Brain pericyte (primary cell): Measurements from ENCODE around the gene STX12.
A peak's percentile ranks its signal among the peaks of the same experiment; 100 is the strongest.

ENCODE experiments used
- DNase-seq: peaks from one replicate; pipeline ENCODE4 v3.0.0-alpha.2; 2012; ENCODE audit warnings: low read depth, low spot score

Gene STX12

GRCh38 chr1:27772932-27773825, at the start of gene STX12:
STX12 (plus strand) TSS chr1:27773219; CDS start chr1:27773308, 89 bp downstream.
- DNase-seq: peak; percentile 99

- DNase-seq: no peak
Observed at GRCh38 chr1:27724961-27725373, 48.1 kb upstream of the STX12 start.

- peak; percentile 99 for DNase-seq
Observed at GRCh38 chr1:27725374-27726172, 47.4 kb upstream of the STX12 start, which contains the start of gene FAM76A. FAM76A (plus strand) TSS chr1:27725961; CDS start chr1:27726081, 120 bp downstream.

- no peak for DNase-seq
Observed at GRCh38 chr1:27726173-27727044, 46.6 kb upstream of the STX12 start.

GRCh38 chr1:27727126-27727525, 45.9 kb upstream of the STX12 start:
- no peak for DNase-seq

GRCh38 chr1:27736252-27736651, 36.8 kb upstream of the STX12 start:
- DNase-seq: no peak

- no peak for DNase-seq
Observed at GRCh38 chr1:27741121-27741520, 31.9 kb upstream of the STX12 start.

- DNase-seq: no peak
Observed at GRCh38 chr1:27744556-27744955, 28.5 kb upstream of the STX12 start.

- DNase-seq: no peak
Observed at GRCh38 chr1:27745466-27745865, 27.6 kb upstream of the STX12 start.

GRCh38 chr1:27752360-27752759, 20.7 kb upstream of the STX12 start:
- no peak for DNase-seq

GRCh38 chr1:27755286-27755685, 17.7 kb upstream of the STX12 start:
- no peak for DNase-seq

GRCh38 chr1:27755865-27756264, 17.2 kb upstream of the STX12 start:
- no peak for DNase-seq

- no peak for DNase-seq
Observed at GRCh38 chr1:27759236-27759635, 13.8 kb upstream of the STX12 start.

GRCh38 chr1:27760426-27760825, 12.6 kb upstream of the STX12 start:
- DNase-seq: no peak

- no peak for DNase-seq
Observed at GRCh38 chr1:27762033-27762432, 11.0 kb upstream of the STX12 start.

- no peak for DNase-seq
Observed at GRCh38 chr1:27763358-27763757, 9.7 kb upstream of the STX12 start.

- no peak for DNase-seq
Observed at GRCh38 chr1:27770293-27770830, 2.7 kb upstream of the STX12 start.

GRCh38 chr1:27772036-27772931, 735 bp upstream of the STX12 start:
- DNase-seq: no peak

GRCh38 chr1:27773826-27774445, 917 bp downstream of the STX12 start:
- no peak for DNase-seq

GRCh38 chr1:27774654-27775053, 1.6 kb downstream of the STX12 start:
- DNase-seq: no peak
